Upper lobe of left lung (tissue), 6 donors: ENCODE measurements around the gene PRKCE. TPM values are rescaled to one million over a fixed set of nuclear protein-coding genes. Genes with fewer than 3 reads are reported as not detected.

Experiments used
- ATAC-seq, 2 donors: fragments of 200-7000 bp; cut with Tn5 transposase; one replicate each; pipeline ENCODE4 v1.9.1; 2022; ENCODE audit warnings: mild to moderate bottlenecking in 2 of 2, moderate library complexity in 2 of 2; ENCODE audit not compliant: low FRiP score in 2 of 2
- DNase-seq, 2 donors: peaks; one replicate each; pipeline ENCODE4 v3.0.0-alpha.2; 2019 to 2020
- H3K27ac ChIP-seq, 4 donors: fragments of 200-600 bp; sonication (generic); one replicate each; pipeline ENCODE4 v1.5.1; 2016 to 2019
- H3K27me3 ChIP-seq, 4 donors: fragments of 200-600 bp; sonication (generic); one replicate each; pipeline ENCODE4 v1.5.1; 2017 to 2019
- H3K36me3 ChIP-seq, 4 donors: fragments of 200-600 bp; sonication (generic); one replicate each; pipeline ENCODE4 v1.5.1; 2016 to 2019
- H3K4me1 ChIP-seq, 4 donors: fragments of 200-600 bp; sonication (generic); one replicate each; pipeline ENCODE4 v1.5.1; 2018 to 2019
- H3K4me3 ChIP-seq, 4 donors: fragments of 200-600 bp; sonication (generic); one replicate each; pipeline ENCODE4 v1.5.1; 2017 to 2019; ENCODE audit warnings: mild to moderate bottlenecking in 2 of 4, moderate library complexity in 1 of 4
- H3K9me3 ChIP-seq, 4 donors: fragments of 200-600 bp; sonication (generic); one replicate each; pipeline ENCODE4 v1.5.1; 2018 to 2019
- EP300 ChIP-seq, 4 donors: sonication (generic); formaldehyde crosslinking; IDR thresholded peaks; one replicate each; pipeline ENCODE4 v1.5.1; 2017; ENCODE audit warnings: antibody characterized with exemption in 4 of 4, control low read depth in 2 of 4
- POLR2A ChIP-seq, 4 donors: fragments of 450-650 bp; IDR thresholded peaks; one replicate each; pipeline ENCODE4 v1.5.1; 2016 to 2017; ENCODE audit warnings: antibody characterized with exemption in 4 of 4, mild to moderate bottlenecking in 2 of 4
- POLR2AphosphoS5 ChIP-seq, 2 donors: sonication (generic); formaldehyde crosslinking; IDR thresholded peaks; one replicate each; pipeline ENCODE4 v1.5.1; 2017; ENCODE audit warnings: antibody characterized with exemption in 2 of 2
- WGBS, 2 donors: methylation state at CpG; one replicate each; pipeline ENCODE4 v1.1.5; 2017 to 2018; 5-methylcytosine and 5-hydroxymethylcytosine counted together
- total RNA-seq, 6 donors: library from RNA; depleted of rRNA in 4 of 6; stranded (reverse); fragments of >200 nt in 4 of 6; gene quantifications; one replicate each; pipeline versions ENCODE4 v1.1.0 to v1.2.1, GENCODE V29; 2016 to 2021
- TF ChIP-seq, protein P1 (sequence below), 6 experiments: fragments of 450-650 bp in 4 of 6; fragments of 200-600 bp in 2 of 6; sonication (generic) in 2 of 6; IDR thresholded peaks; one replicate each; pipeline ENCODE4 v1.5.1; 2016 to 2019; ENCODE audit warnings: antibody characterized with exemption in 6 of 6
- donor health status: DM: no; HTN: no; CAD: no; lungs with moderate emphysema.
- donor health status: DM: no; HTN: yes; CAD: no; lungs with severe emphysema.

The PRKCE gene
- total RNA-seq, 6 donors from 2014 or later: 54.9 to 124 (median 75.6) TPM

DNA sequence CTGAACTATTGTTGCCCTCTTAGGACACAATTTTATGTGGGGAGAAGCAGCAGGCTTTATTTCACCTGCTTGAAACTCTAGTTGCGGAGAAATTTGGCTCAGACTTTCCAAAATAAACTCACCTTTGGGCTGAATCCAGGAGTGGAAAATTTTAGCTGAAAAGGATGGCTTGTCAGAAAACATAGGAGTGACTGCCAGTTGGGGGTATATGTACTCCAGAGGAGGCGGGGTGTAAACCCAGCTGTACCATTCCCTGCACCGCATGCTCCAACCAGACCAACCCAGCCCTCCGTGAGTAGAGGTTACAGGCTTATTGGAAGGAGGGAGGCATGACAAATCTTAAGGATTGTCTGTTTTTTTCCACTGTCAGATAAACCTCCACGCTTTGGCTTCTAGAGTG, 53.8 kb downstream of the PRKCE start:
- no peaks in the 10 kb centered on the region for H3K9me3 ChIP-seq
- no peaks in the 10 kb centered on the region for H3K27me3 ChIP-seq
- H3K27ac ChIP-seq: no peak overlapping the region
- H3K4me1 ChIP-seq: peaks cover 0 to 7% (median 3%) of the 10 kb centered on the region in 4 donors
- ATAC-seq (no peak), DNase-seq (no peak)
- no peak for TF ChIP-seq POLR2A (IDR thresholded peaks at IDR 0.05)
- peaks cover 0 to 4% (median 0%) of the 10 kb centered on the region in 4 donors for H3K36me3 ChIP-seq
- 63 to 71% methylated on average over 5 of the region's 5 CpGs for WGBS, 2 donors
- no peak overlapping the region for H3K4me3 ChIP-seq

GRCh38 chr2:45706033-45706432, 54.6 kb downstream of the PRKCE start:
- Histone ChIP-seq H3K9me3 (no peaks in the 10 kb centered on the region), H3K27me3 (no peaks in the 10 kb centered on the region), H3K27ac (no peak overlapping the region), H3K4me3 (no peak overlapping the region), H3K36me3 (peaks cover 0 to 4% (median 0%) of the 10 kb centered on the region in 4 donors), H3K4me1 (peaks cover 0 to 7% (median 3%) of the 10 kb centered on the region in 4 donors)
- DNase-seq (no peak), ATAC-seq (no peak)
- no peak for TF ChIP-seq POLR2A (IDR thresholded peaks at IDR 0.05)
- TF ChIP-seq, protein P1, sequence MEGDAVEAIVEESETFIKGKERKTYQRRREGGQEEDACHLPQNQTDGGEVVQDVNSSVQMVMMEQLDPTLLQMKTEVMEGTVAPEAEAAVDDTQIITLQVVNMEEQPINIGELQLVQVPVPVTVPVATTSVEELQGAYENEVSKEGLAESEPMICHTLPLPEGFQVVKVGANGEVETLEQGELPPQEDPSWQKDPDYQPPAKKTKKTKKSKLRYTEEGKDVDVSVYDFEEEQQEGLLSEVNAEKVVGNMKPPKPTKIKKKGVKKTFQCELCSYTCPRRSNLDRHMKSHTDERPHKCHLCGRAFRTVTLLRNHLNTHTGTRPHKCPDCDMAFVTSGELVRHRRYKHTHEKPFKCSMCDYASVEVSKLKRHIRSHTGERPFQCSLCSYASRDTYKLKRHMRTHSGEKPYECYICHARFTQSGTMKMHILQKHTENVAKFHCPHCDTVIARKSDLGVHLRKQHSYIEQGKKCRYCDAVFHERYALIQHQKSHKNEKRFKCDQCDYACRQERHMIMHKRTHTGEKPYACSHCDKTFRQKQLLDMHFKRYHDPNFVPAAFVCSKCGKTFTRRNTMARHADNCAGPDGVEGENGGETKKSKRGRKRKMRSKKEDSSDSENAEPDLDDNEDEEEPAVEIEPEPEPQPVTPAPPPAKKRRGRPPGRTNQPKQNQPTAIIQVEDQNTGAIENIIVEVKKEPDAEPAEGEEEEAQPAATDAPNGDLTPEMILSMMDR (IDR thresholded peaks at IDR 0.05): no peak
- TF ChIP-seq POLR2AphosphoS5 (IDR thresholded peaks at IDR 0.05): no peak
- TF ChIP-seq EP300 (IDR thresholded peaks at IDR 0.05): no peak

- 86% methylated on average over 3 of the region's 3 CpGs for WGBS, 2 donors
- H3K27ac ChIP-seq: no peak overlapping the region
- DNase-seq (no peak), ATAC-seq (no peak)
- TF ChIP-seq EP300 (IDR thresholded peaks at IDR 0.05): no peak
- TF ChIP-seq POLR2AphosphoS5 (IDR thresholded peaks at IDR 0.05): no peak
- TF ChIP-seq POLR2A (IDR thresholded peaks at IDR 0.05): no peak
- TF ChIP-seq, protein P1 (IDR thresholded peaks at IDR 0.05): no peak
- H3K27me3 ChIP-seq: no peaks in the 10 kb centered on the region
- no peaks in the 10 kb centered on the region for H3K9me3 ChIP-seq
- H3K4me1 ChIP-seq: peaks cover 0 to 7% (median 3%) of the 10 kb centered on the region in 4 donors
- peaks cover 0 to 4% (median 0%) of the 10 kb centered on the region in 4 donors for H3K36me3 ChIP-seq
- H3K4me3 ChIP-seq: no peak overlapping the region
These were observed 55.5 kb downstream of the PRKCE start for GRCh38 chr2:45707006-45707405.

- Histone ChIP-seq H3K27ac (no peak overlapping the region), H3K36me3 (peaks cover 0 to 4% (median 0%) of the 10 kb centered on the region in 4 donors), H3K9me3 (no peaks in the 10 kb centered on the region), H3K27me3 (no peaks in the 10 kb centered on the region), H3K4me1 (peaks cover 0 to 7% (median 3%) of the 10 kb centered on the region in 4 donors), H3K4me3 (no peak overlapping the region)
- TF ChIP-seq POLR2AphosphoS5 (IDR thresholded peaks at IDR 0.05) (no peak), EP300 (IDR thresholded peaks at IDR 0.05) (no peak), POLR2A (IDR thresholded peaks at IDR 0.05) (no peak)
- TF ChIP-seq, protein P1 (IDR thresholded peaks at IDR 0.05): no peak
- 83 to 99% methylated on average over 3 to 6 of the region's 6 CpGs for WGBS, 2 donors
- no peak for DNase-seq
- ATAC-seq: no peak
These were observed 56.2 kb downstream of the PRKCE start for GRCh38 chr2:45707661-45708060.

DNA sequence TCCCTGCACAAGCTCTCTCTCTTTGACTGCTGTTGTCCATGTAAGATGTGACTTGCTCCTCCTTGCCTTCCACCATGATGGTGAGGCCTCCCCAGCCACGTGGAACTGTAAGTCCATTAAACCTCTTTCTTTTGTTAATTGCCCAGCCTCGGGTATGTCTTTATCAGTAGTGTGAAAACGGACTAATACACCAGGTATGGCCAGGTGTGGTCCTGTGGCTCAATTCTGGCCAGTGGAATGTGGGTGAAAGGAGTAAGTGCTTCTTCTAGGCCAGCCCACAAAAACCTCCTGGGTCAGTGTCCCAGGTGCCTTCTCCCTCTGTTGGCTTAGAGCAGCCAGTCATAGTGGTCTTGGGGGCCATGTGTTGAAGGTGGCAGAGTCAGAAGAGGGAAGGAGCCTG, 57.0 kb downstream of the PRKCE start:
- Histone ChIP-seq H3K4me3 (no peak overlapping the region), H3K9me3 (no peaks in the 10 kb centered on the region), H3K27ac (no peak overlapping the region), H3K36me3 (peaks cover 0 to 4% (median 0%) of the 10 kb centered on the region in 4 donors), H3K4me1 (peaks cover 0 to 7% (median 3%) of the 10 kb centered on the region in 4 donors), H3K27me3 (no peaks in the 10 kb centered on the region)
- TF ChIP-seq, protein P1 (IDR thresholded peaks at IDR 0.05): no peak
- ATAC-seq: no peak
- 82 to 92% methylated on average over 3 of the region's 3 CpGs for WGBS, 2 donors
- no peak for DNase-seq
